Naive B cell (primary cell): ENCODE data around the gene HCFC1. TPM values are rescaled to one million over a fixed set of nuclear protein-coding genes. Genes with fewer than 3 reads are reported as not detected.
A peak's percentile ranks its signal among the peaks of the same experiment; 100 is the strongest.

Experiments used
- ATAC-seq, 2 donors: fragments of 150-1000 bp; cut with Tn5 transposase; 2 replicates each; pipeline ENCODE4 v1.10.0; 2021; ENCODE audit warnings: low read depth in 2 of 2, mild to moderate bottlenecking in 2 of 2, moderate library complexity in 2 of 2
- DNase-seq: peaks from one replicate; pipeline ENCODE4 v3.0.0; 2022
- H3K27ac Mint-ChIP-seq, 6 donors: one replicate each; pipeline ENCODE4 v1.8.0; 2020 to 2022; ENCODE audit warnings: mild to moderate bottlenecking in 6 of 6, mixed read lengths in 6 of 6, moderate library complexity in 5 of 6, inconsistent platforms in 2 of 6
- H3K27me3 Mint-ChIP-seq, 3 donors: one replicate each; pipeline ENCODE4 v1.8.0; 2021 to 2022; ENCODE audit warnings: mixed read lengths in 3 of 3, mild to moderate bottlenecking in 1 of 3
- H3K36me3 Mint-ChIP-seq, 2 donors: one replicate each; pipeline ENCODE4 v1.8.0; 2020 to 2022; ENCODE audit warnings: mixed read lengths in 2 of 2, inconsistent platforms in 1 of 2, mild to moderate bottlenecking in 1 of 2
- H3K4me1 Mint-ChIP-seq, 3 donors: one replicate each; pipeline ENCODE4 v1.8.0; 2020 to 2022; ENCODE audit warnings: mixed read lengths in 3 of 3, inconsistent platforms in 1 of 3, mild to moderate bottlenecking in 1 of 3, moderate library complexity in 1 of 3
- H3K4me3 Mint-ChIP-seq, 8 donors: one replicate each; pipeline ENCODE4 v1.8.0; 2020 to 2022; ENCODE audit warnings: mild to moderate bottlenecking in 8 of 8, mixed read lengths in 8 of 8, moderate library complexity in 8 of 8, inconsistent platforms in 2 of 8
- H3K9me3 Mint-ChIP-seq, 7 donors: one replicate each; pipeline ENCODE4 v1.8.0; 2020 to 2022; ENCODE audit warnings: mixed read lengths in 7 of 7, mild to moderate bottlenecking in 5 of 7, inconsistent platforms in 2 of 7, moderate library complexity in 1 of 7
- polyA plus RNA-seq, 6 donors: library from polyadenylated mRNA; unstranded; fragments of 300-500 nt; fragmentation: Illumina TruSeq; gene quantifications; one replicate each; pipeline ENCODE4 v1.2.3, GENCODE V29; 2021; ENCODE audit warnings: low read depth in 6 of 6

Gene HCFC1
- 10 to 100 TPM in 1 of 6 donors, 1 to 10 TPM in 4, under 1 TPM in 1; 0.22 to 14.0 (median 5.8) TPM for polyA plus RNA-seq

GRCh38 chrX:153971450-153972367, at the start of gene HCFC1:
HCFC1 (minus strand) TSS chrX:153971818; CDS start chrX:153970840, 978 bp downstream.
- ATAC-seq: peak; percentile 49 to 53
- H3K27me3 Mint-ChIP-seq: no peaks in the 10 kb centered on the region
- H3K4me3 Mint-ChIP-seq: peak within 1 kb of the TSS; percentile 87 to 100 (median 100)
- peak within 1 kb of the TSS; percentile 98 to 100 (median 100) for H3K27ac Mint-ChIP-seq
- peak; percentile 94 for DNase-seq
- H3K9me3 Mint-ChIP-seq: no peaks in the 10 kb centered on the region
- peaks cover 35 to 56% (median 42%) of the 10 kb centered on the region in 3 donors for H3K4me1 Mint-ChIP-seq
- H3K36me3 Mint-ChIP-seq: peaks cover 4 to 7% of the 10 kb centered on the region in 2 donors

- H3K27me3 Mint-ChIP-seq: no peaks in the 10 kb centered on the region
- peak overlapping the region in 2 of 6 donors; percentile 24 to 44 for H3K27ac Mint-ChIP-seq
- peaks cover 6 to 11% (median 8%) of the 10 kb centered on the region in 3 donors for H3K4me1 Mint-ChIP-seq
- DNase-seq (no peak), ATAC-seq (no peak)
- H3K4me3 Mint-ChIP-seq: peak overlapping the region in 2 of 8 donors; percentile 88 to 93
- no peaks in the 10 kb centered on the region for H3K36me3 Mint-ChIP-seq
- H3K9me3 Mint-ChIP-seq: peaks cover 0 to 1% (median 0%) of the 10 kb centered on the region in 7 donors
These were observed 49.6 kb upstream of the HCFC1 start for GRCh38 chrX:154021131-154021611.

GRCh38 chrX:154020536-154021115, 49.0 kb upstream of the HCFC1 start:
- Mint-ChIP-seq H3K4me1 (peaks cover 7 to 15% (median 8%) of the 10 kb centered on the region in 3 donors), H3K36me3 (no peaks in the 10 kb centered on the region), H3K9me3 (peaks cover 0 to 1% (median 0%) of the 10 kb centered on the region in 7 donors), H3K4me3 (peak overlapping the region; percentile 82 to 93 (median 87)), H3K27ac (peak overlapping the region; percentile 30 to 96 (median 89)), H3K27me3 (no peaks in the 10 kb centered on the region)
- no peak for ATAC-seq
- DNase-seq: no peak

GRCh38 chrX:154019633-154020528, 48.3 kb upstream of the HCFC1 start, which contains the start of gene IRAK1:
IRAK1 (minus strand) TSS chrX:154019902; CDS start chrX:154019812, 90 bp downstream.
- H3K36me3 Mint-ChIP-seq: no peaks in the 10 kb centered on the region
- peak within 1 kb of the TSS; percentile 85 to 93 (median 88) for H3K4me3 Mint-ChIP-seq
- DNase-seq: peak; percentile 68
- peaks cover 0 to 1% (median 0%) of the 10 kb centered on the region in 7 donors for H3K9me3 Mint-ChIP-seq
- no peaks in the 10 kb centered on the region for H3K27me3 Mint-ChIP-seq
- H3K27ac Mint-ChIP-seq: peak within 1 kb of the TSS; percentile 84 to 96 (median 90)
- H3K4me1 Mint-ChIP-seq: peaks cover 7 to 16% (median 8%) of the 10 kb centered on the region in 3 donors
- ATAC-seq: peak; percentile 85 to 87

- Mint-ChIP-seq H3K4me3 (peak overlapping the region; percentile 82 to 93 (median 87)), H3K36me3 (no peaks in the 10 kb centered on the region), H3K27ac (peak overlapping the region; percentile 55 to 94 (median 86)), H3K9me3 (peaks cover 0 to 1% (median 0%) of the 10 kb centered on the region in 7 donors), H3K4me1 (peaks cover 8 to 16% (median 10%) of the 10 kb centered on the region in 3 donors), H3K27me3 (no peaks in the 10 kb centered on the region)
- peak; percentile 17 for DNase-seq
- ATAC-seq: peak; percentile 4 to 12
These were observed 47.5 kb upstream of the HCFC1 start for GRCh38 chrX:154019061-154019621.

- no peak for DNase-seq
- Mint-ChIP-seq H3K4me3 (peak overlapping the region; percentile 82 to 93 (median 87)), H3K4me1 (peaks cover 8 to 18% (median 11%) of the 10 kb centered on the region in 3 donors), H3K27ac (peak overlapping the region; percentile 55 to 94 (median 86)), H3K36me3 (no peaks in the 10 kb centered on the region), H3K27me3 (no peaks in the 10 kb centered on the region), H3K9me3 (peaks cover 0 to 1% (median 0%) of the 10 kb centered on the region in 7 donors)
- no peak for ATAC-seq
These were observed 47.0 kb upstream of the HCFC1 start for GRCh38 chrX:154018518-154019060.

GRCh38 chrX:154017766-154018517, 46.3 kb upstream of the HCFC1 start:
- DNase-seq: no peak
- peak overlapping the region in 2 of 6 donors; percentile 54 to 88 for H3K27ac Mint-ChIP-seq
- no peaks in the 10 kb centered on the region for H3K36me3 Mint-ChIP-seq
- peak overlapping the region in 7 of 8 donors; percentile 37 to 93 (median 85) for H3K4me3 Mint-ChIP-seq
- no peaks in the 10 kb centered on the region for H3K27me3 Mint-ChIP-seq
- peaks cover 0 to 1% (median 0%) of the 10 kb centered on the region in 7 donors for H3K9me3 Mint-ChIP-seq
- ATAC-seq: no peak
- H3K4me1 Mint-ChIP-seq: peaks cover 8 to 22% (median 13%) of the 10 kb centered on the region in 3 donors

GRCh38 chrX:154016366-154017076, 44.9 kb upstream of the HCFC1 start:
- H3K4me3 Mint-ChIP-seq: peak overlapping the region in 2 of 8 donors; percentile 41 to 56
- peaks cover 0 to 1% (median 0%) of the 10 kb centered on the region in 7 donors for H3K9me3 Mint-ChIP-seq
- H3K4me1 Mint-ChIP-seq: peaks cover 8 to 22% (median 13%) of the 10 kb centered on the region in 3 donors
- H3K27ac Mint-ChIP-seq: no peak overlapping the region
- no peak for DNase-seq
- no peak for ATAC-seq
- no peaks in the 10 kb centered on the region for H3K36me3 Mint-ChIP-seq
- no peaks in the 10 kb centered on the region for H3K27me3 Mint-ChIP-seq

GRCh38 chrX:154015581-154016264, 44.1 kb upstream of the HCFC1 start:
- peaks cover 8 to 22% (median 12%) of the 10 kb centered on the region in 3 donors for H3K4me1 Mint-ChIP-seq
- no peak for ATAC-seq

More at GRCh38 chrX:154015581-154016264, 44.1 kb upstream of the HCFC1 start:
- no peaks in the 10 kb centered on the region for H3K36me3 Mint-ChIP-seq
- peak overlapping the region in 4 of 6 donors; percentile 35 to 82 (median 70) for H3K27ac Mint-ChIP-seq
- DNase-seq: no peak
- H3K4me3 Mint-ChIP-seq: peak overlapping the region in 2 of 8 donors; percentile 41 to 87
- peaks cover 0 to 1% (median 0%) of the 10 kb centered on the region in 7 donors for H3K9me3 Mint-ChIP-seq
- no peaks in the 10 kb centered on the region for H3K27me3 Mint-ChIP-seq
